ENCODE data around the gene TRPC4. TPM values are rescaled to one million over a fixed set of nuclear protein-coding genes. Genes with fewer than 3 reads are reported as not detected.

The TRPC4 gene
- total and polyA plus RNA-seq, 7 donors = 0.03 to 0.59 (median 0.08) TPM

GRCh38 chr13:37601648-37602440 lies 267.7 kb downstream of the TRPC4 start:
- ATAC-seq = no peak
- H3K36me3 ChIP-seq (ENCODE audit: insufficient read depth in 1 of 2, low read depth in 1 of 2) = no peaks in the 10 kb centered on the region
- DNase-seq = no peak
- intact Hi-C loops (cut with DNase I) = loop anchor here in 1 of 2 donors (2.0 to 5.0 kb wide), 2 partner anchors 495 to 525 kb away; no protein-coding TSS in a partner anchor
- 58 to 71% (median 63%) methylated on average over 3 of the region's 3 CpGs for WGBS, 3 donors
- TF ChIP-seq CTCF (IDR thresholded peaks at IDR 0.05) = no peak
- no peak overlapping the region for H3K27ac ChIP-seq
- H3K4me3 ChIP-seq = no peak overlapping the region
- H3K9me3 ChIP-seq = no peaks in the 10 kb centered on the region
- H3K4me1 ChIP-seq = no peaks in the 10 kb centered on the region
- no peaks in the 10 kb centered on the region for H3K27me3 ChIP-seq (ENCODE audit: insufficient read depth in 3 of 3, low read length in 2 of 3)

GRCh38 chr13:37599519-37599918 lies 270.1 kb downstream of the TRPC4 start:
- H3K27me3 ChIP-seq (ENCODE audit: insufficient read depth in 3 of 3, low read length in 2 of 3) = no peaks in the 10 kb centered on the region
- 65 to 76% (median 65%) methylated on average over 2 of the region's 2 CpGs for WGBS, 3 donors
- H3K36me3 ChIP-seq (ENCODE audit: insufficient read depth in 1 of 2, low read depth in 1 of 2) = no peaks in the 10 kb centered on the region
- intact Hi-C loops (cut with DNase I) = no loop called here
- DNase-seq = no peak
- no peak for TF ChIP-seq CTCF (IDR thresholded peaks at IDR 0.05)
- no peak for ATAC-seq
- H3K9me3 ChIP-seq = no peaks in the 10 kb centered on the region
- H3K4me3 ChIP-seq = no peak overlapping the region
- H3K27ac ChIP-seq = no peak overlapping the region
- H3K4me1 ChIP-seq = no peaks in the 10 kb centered on the region

- Histone ChIP-seq H3K4me3 (no peak within 1 kb of the TSS), H3K27ac (no peak within 1 kb of the TSS), H3K4me1 (no peaks in the 10 kb centered on the region), H3K36me3 (ENCODE audit: insufficient read depth in 1 of 2, low read depth in 1 of 2) (no peaks in the 10 kb centered on the region), H3K27me3 (ENCODE audit: insufficient read depth in 3 of 3, low read length in 2 of 3) (no peaks in the 10 kb centered on the region), H3K9me3 (no peaks in the 10 kb centered on the region)
- TF ChIP-seq CTCF (IDR thresholded peaks at IDR 0.05) = no peak
- intact Hi-C loops (cut with DNase I) = no loop called here
- no peak for DNase-seq
- ATAC-seq = no peak
- 26 to 31% (median 31%) methylated on average over 6 of the region's 6 CpGs for WGBS, 3 donors
Observed at GRCh38 chr13:37598597-37598996, 271.0 kb downstream of the TRPC4 start, which contains the start of gene POSTN. Gene POSTN, minus strand, starts transcription at chr13:37598768. Its CDS starts 42 bp downstream, at chr13:37598726.

- Histone ChIP-seq H3K36me3 (ENCODE audit: insufficient read depth in 1 of 2, low read depth in 1 of 2) (no peaks in the 10 kb centered on the region), H3K4me3 (no peak overlapping the region), H3K4me1 (no peaks in the 10 kb centered on the region), H3K27ac (no peak overlapping the region), H3K9me3 (no peaks in the 10 kb centered on the region), H3K27me3 (ENCODE audit: insufficient read depth in 3 of 3, low read length in 2 of 3) (no peaks in the 10 kb centered on the region)
- ATAC-seq (no peak), DNase-seq (no peak)
- intact Hi-C loops (cut with DNase I) = no loop called here
- TF ChIP-seq CTCF (IDR thresholded peaks at IDR 0.05) = no peak
- 40 to 51% (median 41%) methylated on average over 2 of the region's 2 CpGs for WGBS, 3 donors
Observed at GRCh38 chr13:37597477-37598025, 272.0 kb downstream of the TRPC4 start.
